GM20000 (cell line): ENCODE data around the gene ORC2.
A peak's percentile ranks its signal among the peaks of the same experiment; 100 is the strongest.

ENCODE experiments used
- DNase-seq: peaks from one replicate; pipeline ENCODE4 v3.0.0; 2012; ENCODE audit warnings: low spot score
- CTCF ChIP-seq: IDR thresholded peaks from 2 replicates; pipeline ENCODE4 v1.5.1; 2012; ENCODE audit warnings: mild to moderate bottlenecking, control low read depth; ENCODE audit errors: extremely low read depth, missing control alignments

Gene ORC2

GRCh38 chr2:200930947-200931626 is 32.4 kb downstream of the ORC2 start:
- TF ChIP-seq CTCF: no peak
- no peak for DNase-seq

GRCh38 chr2:200929334-200930249 is 33.9 kb downstream of the ORC2 start:
- TF ChIP-seq CTCF: no peak
- no peak for DNase-seq

DNA sequence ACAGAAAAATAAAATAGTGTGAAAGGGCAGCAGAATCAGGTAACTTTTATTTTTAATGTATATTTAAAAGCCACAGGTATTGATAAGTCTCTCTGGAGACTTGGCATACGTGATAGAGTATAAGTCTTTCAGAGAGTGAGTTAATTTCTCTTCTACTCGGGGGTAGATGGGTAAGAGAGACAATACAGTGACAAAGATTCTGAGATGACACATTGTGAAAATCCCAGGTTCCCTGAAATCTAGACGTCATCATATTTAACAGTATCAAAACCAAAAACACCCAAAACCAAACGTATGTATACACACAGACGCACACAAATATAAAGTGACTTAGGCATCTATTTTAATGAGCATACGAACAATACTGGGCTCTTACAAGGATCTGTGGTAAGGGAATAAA is 41.0 kb downstream of the ORC2 start:
- no peak for DNase-seq
- no peak for TF ChIP-seq CTCF

GRCh38 chr2:200913654-200914053 is 49.8 kb downstream of the ORC2 start:
- no peak for TF ChIP-seq CTCF

DNA sequence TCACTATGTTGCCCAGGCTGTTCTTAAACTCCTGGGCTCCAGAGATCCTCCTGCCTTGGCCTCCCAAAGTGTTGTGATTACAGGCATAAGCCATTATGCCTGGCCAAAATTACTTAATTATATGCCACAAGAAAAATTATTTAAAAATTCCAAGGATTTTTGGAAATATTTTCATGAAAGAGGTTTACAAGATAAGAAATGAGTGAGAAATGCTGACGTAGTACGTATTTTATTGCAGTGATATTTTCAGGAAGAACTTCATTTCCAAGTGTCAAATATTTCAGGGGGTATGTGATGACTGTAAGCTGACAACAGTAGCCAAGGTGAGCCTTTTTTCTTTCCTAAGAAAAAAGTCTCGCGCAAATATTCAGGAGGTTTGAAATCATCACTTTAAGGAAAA is 53.5 kb downstream of the ORC2 start:
- TF ChIP-seq CTCF: no peak

More at GRCh38 chr2:200913654-200914053, 49.8 kb downstream of the ORC2 start:
- DNase-seq: no peak

GRCh38 chr2:200905618-200906296 is 57.7 kb downstream of the ORC2 start:
- TF ChIP-seq CTCF: peak; percentile 66
- peak; percentile 47 for DNase-seq

More for the DNA sequence above, 53.5 kb downstream of the ORC2 start:
- DNase-seq: no peak

- peak; percentile 74 for TF ChIP-seq CTCF
- DNase-seq: peak; percentile 83
Measured at GRCh38 chr2:200901459-200902072, 61.9 kb downstream of the ORC2 start.
